Stimulated activated CD4-positive, alpha-beta T cell treated with anti-CD3 and anti-CD28 coated beads, Interleukin-15, amount 100 ng/mL, for 1 hour (primary cell): ENCODE measurements around the gene FOSB.

Source experiments
- DNase-seq, 2 donors: peaks; one replicate each; pipeline ENCODE4 v3.0.0-alpha.2; 2020; ENCODE audit warnings: low read depth in 1 of 2, low spot score in 1 of 2

The FOSB gene

GRCh38 chr19:45478454-45479238 lies 10.8 kb downstream of the FOSB start:
- peak; percentile 82 to 83 for DNase-seq

- DNase-seq = no peak
These were observed 15.2 kb downstream of the FOSB start for GRCh38 chr19:45483033-45483432.

- no peak for DNase-seq
These were observed 16.6 kb downstream of the FOSB start for GRCh38 chr19:45484273-45484945.

- DNase-seq = peak; percentile 95 to 96
These were observed 17.7 kb downstream of the FOSB start for GRCh38 chr19:45485305-45486077.

- DNase-seq = no peak
These were observed 20.9 kb downstream of the FOSB start for GRCh38 chr19:45488708-45489107.

- no peak for DNase-seq
These were observed 21.5 kb downstream of the FOSB start for GRCh38 chr19:45489216-45489855.

GRCh38 chr19:45492137-45492626 lies 24.4 kb downstream of the FOSB start:
- DNase-seq = no peak

GRCh38 chr19:45492627-45493470 lies 25.1 kb downstream of the FOSB start:
- no peak for DNase-seq

GRCh38 chr19:45494261-45494916 lies 26.6 kb downstream of the FOSB start:
- DNase-seq = no peak

- no peak for DNase-seq
These were observed 27.4 kb downstream of the FOSB start for GRCh38 chr19:45495178-45495577.

GRCh38 chr19:45496349-45496953 lies 28.7 kb downstream of the FOSB start:
- no peak for DNase-seq

GRCh38 chr19:45497791-45498190 lies 30.0 kb downstream of the FOSB start:
- no peak for DNase-seq

- peak; percentile 30 to 55 for DNase-seq
These were observed 30.8 kb downstream of the FOSB start, which contains the start of gene PPM1N for GRCh38 chr19:45498411-45499195. Gene PPM1N (plus strand): TSS chr19:45498443. CDS start chr19:45498473, 30 bp downstream.

GRCh38 chr19:45499196-45500180 lies 31.7 kb downstream of the FOSB start:
- DNase-seq = peak in 1 of 2 donors; percentile 53

- DNase-seq = no peak
These were observed 33.3 kb downstream of the FOSB start for GRCh38 chr19:45500918-45501729.

- no peak for DNase-seq
These were observed 33.9 kb downstream of the FOSB start for GRCh38 chr19:45501730-45502014.

GRCh38 chr19:45502111-45502510 lies 34.3 kb downstream of the FOSB start:
- DNase-seq = no peak
